CD4-positive, alpha-beta T cell treated with Interleukin-2 at 100 ng/mL for 4 hours (primary cell): ENCODE results near the gene XPO4.
A peak's percentile ranks its signal among the peaks of the same experiment; 100 is the strongest.

ENCODE experiments used
- DNase-seq: peaks from one replicate; pipeline ENCODE4 v3.0.0-alpha.2; 2020; ENCODE audit warnings: low spot score

The XPO4 gene

GRCh38 chr13:20828539-20829364, 73.8 kb downstream of the XPO4 start:
- peak; percentile 76 for DNase-seq

GRCh38 chr13:20826843-20827560, 75.5 kb downstream of the XPO4 start:
- no peak for DNase-seq

DNA sequence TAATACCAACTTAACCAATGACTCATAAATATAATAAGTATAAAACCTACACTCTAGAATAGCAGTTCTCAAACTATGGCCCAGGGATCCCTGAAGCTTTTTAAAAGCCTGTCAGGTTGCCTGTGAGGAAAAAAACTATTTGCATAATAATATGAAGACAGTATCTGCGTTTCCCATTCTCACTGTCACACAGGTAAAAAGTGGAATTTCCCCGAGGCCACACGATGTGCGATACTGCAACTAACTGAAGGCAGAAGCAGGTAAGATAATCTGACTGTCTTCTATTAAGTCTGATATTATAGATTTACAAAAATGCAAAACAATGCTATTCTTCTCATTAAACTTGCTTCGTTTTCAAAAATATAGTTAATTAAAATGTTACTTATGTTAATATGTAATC, 76.2 kb downstream of the XPO4 start:
- DNase-seq, result no peak

DNA sequence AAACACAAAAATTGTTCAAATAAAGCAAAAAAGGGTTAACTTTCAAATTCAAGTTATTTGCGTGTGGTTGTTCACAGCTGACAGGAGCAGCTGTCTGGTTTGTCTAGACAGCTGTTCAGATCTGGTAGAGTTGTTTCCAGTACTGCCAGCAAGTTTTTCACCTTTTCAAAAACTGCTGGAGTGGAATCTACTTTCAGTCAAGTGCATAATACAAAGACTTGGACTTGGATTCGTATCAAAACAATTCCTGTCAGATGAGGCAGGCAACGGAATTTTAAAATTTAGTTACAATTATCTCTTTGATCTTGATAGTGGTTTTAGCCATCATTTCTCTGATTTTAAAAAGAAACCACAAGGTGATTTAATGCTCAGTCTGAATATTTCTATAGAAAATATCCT, 77.1 kb downstream of the XPO4 start:
- DNase-seq, result no peak

- no peak for DNase-seq
Observed at GRCh38 chr13:20824762-20825476, 77.6 kb downstream of the XPO4 start.

DNA sequence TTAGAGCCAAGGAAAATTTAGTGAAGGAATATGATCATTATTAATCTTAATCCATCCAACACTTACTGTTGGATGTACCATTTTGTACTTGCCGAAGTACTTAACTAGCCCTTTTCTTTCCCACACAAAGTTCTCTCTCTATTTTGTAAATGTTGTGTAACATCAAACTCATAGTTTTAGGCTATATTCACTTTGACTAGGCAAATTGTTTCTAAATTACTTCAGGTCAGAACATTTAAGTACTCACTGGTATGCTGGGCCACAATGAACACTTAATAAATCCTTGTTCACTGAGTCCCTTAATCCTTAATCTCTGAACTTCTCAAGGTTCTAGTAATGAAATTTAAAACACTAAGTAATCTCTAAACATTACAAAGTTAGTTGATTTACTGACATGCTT, 79.5 kb downstream of the XPO4 start:
- no peak for DNase-seq

- no peak for DNase-seq
Observed at GRCh38 chr13:20822406-20822805, 80.1 kb downstream of the XPO4 start.

DNA sequence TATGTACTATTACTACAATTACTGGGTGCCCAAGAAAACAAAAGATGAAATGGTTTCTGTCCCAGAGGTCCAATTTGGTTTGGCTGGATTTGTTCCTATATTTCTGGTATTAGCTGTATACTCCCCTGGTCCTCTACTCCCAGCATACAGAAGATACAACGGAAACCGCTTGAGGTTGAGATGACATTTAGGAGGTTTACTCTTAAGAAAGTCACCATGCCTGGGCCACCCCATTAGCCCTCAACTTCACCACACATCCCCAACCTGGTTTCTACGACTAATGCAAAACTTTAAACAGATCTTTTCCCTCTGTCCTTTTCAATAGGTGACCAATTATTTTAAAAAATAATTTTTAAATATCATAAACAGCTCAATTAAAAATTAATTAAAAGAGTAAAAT, 82.8 kb downstream of the XPO4 start:
- no peak for DNase-seq

DNA sequence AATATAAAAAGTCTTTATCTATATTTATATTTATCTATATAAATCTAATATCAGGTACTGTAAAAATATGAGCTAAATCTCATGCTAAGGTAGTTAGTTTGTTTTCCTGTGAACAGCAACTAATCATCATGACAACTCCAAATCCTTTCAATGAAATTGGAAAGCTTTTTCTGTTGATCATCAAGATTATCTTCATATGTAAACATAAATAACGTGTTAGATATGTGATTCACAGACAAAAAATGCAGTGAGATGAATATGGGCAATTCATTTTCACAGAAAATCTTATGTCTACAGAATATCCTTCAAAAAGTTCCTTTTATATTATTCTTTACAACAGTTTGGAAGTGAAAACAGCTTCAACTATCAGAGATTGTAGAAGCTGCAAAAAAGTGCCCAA, 87.1 kb downstream of the XPO4 start:
- no peak for DNase-seq

DNA sequence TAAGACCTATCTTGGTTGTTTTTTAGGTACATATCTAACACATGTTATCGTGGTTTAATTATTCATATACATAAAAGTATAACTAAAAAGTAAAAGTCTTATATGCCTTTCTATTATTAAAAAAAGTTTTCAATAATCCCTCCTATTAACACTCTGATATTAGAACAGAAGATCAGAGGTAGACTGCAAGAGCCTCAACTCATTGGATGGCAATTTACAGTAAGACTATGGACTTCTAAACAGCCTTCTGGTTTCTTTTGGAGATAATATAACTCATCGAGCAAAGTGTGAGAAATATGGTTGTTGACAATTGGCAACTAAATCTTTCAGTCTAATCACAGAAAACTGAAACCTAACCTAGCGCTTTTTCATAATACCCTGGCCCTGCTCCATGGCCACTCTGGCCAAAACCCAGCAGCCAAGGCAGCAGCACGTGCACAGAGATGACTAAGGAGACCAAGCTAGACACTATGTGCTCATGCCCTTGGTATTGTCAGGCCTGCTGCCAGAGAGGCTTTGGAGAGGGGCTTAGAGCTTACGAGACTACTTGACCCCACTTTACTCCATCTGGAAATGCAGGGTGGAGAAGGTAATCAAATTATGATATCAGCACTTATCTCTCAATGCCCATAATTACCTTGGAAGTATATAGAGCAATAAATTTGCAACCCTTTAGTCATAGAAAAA, 88.2 kb downstream of the XPO4 start:
- no peak for DNase-seq

GRCh38 chr13:20812890-20813289, 89.7 kb downstream of the XPO4 start:
- no peak for DNase-seq

DNA sequence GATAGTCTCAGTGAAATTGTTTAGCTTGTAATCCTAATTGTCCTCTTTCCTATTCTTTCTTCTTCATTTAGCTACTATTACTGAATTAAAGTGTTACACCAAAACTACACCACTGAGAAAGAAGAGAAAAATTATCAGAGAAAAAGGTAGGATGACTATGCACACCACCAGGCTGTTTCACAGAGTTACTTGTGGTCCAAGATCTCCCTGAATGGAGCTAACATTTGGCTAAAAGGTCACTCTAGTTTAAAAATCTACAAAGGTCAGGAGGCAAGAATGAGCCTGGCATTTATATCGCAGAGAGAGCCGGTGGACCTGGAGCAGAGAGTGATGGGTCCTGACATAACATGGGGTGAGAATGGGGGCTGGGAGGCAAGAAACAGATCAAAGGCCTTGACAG, 91.7 kb downstream of the XPO4 start:
- no peak for DNase-seq

GRCh38 chr13:20808874-20809273, 93.7 kb downstream of the XPO4 start:
- DNase-seq, result no peak

- no peak for DNase-seq
Observed at GRCh38 chr13:20803180-20803965, 99.2 kb downstream of the XPO4 start.

DNA sequence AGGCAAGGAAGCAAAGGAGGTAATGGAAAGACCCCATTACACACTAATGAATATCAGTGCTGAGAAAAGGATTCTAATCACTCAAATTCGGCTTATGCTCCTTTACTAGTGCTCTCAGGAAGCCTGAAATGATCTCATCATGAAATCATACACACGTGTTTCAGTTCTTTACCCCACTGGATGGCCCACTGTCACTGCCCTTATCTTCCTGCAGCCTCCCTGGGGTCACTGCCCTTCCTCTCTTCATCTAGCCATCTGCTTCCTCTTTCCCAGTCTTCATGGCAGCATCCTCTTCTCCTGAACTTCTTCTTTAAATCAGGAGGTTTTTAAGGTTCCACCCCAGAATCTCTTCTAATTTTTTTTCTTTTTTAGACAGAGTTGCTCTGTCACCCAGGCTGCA, 100.8 kb downstream of the XPO4 start:
- DNase-seq, result no peak

DNA sequence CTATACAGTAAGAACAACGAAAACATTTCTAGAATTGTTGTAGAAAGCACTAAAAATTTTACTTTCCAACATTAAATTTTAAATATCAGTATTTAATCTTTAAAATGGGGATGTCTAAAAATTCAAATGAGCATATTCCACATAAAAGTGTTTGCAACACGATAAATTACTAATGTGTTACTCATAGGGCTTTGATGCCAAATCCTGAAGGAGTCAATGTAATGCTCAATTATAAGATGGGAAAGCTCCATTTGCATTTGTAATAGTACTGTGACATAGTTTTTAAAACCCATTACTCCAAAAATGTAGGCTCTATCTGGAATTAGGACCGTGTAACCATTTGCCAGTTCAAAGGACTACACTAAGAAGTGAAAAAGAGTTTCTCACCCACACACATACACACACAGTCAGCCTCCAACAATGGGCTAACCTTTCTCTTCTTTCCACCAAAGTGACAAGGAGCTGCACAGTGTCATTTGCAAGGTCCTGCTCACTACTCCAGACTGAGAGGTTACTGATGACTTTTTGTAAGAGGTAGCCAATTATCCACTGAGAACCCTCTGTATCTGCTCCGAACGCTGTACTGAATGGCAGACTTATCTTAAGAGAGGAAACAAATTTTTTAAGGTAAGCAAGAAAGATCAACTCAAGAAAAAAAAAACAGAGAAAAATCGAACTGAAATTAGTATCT, 102.7 kb downstream of the XPO4 start:
- no peak for DNase-seq

DNA sequence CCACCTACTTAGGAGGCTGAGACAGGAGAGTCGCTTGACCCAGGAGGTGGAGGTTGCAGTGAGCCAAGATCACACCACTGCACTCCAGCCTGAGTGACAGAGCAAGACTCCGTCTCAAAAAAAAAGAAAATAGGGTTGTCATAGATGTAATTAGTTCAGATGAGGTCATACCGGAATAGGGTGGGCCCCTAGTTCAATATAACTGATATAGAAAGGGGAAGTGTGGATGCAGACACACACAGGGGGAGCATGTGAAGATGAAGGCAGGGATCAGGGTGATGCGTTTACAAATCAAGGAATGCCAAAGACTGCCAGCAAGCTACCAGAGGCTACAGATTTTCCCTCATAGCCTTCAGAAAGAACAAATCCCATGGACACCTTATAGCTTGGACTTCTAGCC, 104.5 kb downstream of the XPO4 start:
- DNase-seq, result no peak

DNA sequence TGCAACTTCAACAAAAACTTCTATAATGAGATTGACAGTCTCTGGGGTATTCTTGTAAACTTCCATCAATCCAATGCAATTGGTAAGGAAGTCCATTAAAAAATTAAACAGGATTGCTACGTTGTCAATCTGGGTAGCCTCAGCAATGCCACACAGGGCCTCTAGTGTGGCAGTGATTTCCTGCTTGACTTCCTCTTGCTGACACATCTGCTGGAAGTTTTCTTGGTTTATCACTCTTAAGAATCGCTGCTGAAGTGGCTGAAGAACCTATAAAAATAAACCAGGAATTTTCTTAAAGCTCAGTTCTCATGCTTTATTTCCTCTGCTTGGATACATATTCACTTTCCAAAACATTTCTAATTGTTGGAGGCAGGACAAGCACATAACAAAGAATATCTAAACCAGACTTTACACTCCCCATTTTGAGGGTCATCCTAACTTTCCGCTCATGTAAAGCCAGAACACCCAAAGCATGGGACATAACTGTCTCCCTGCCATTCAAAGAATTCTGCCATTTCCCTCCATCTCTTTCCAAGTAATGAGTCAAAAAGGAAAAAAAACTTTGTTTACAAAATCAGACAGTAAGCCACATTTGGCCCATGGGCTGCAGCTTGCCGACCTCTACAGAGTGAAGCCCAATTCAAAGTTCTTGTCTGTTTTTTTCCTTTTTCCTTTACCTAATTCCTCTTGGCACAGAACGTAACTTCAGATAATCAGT, 105.6 kb downstream of the XPO4 start:
- no peak for DNase-seq

- DNase-seq, result no peak
Observed at GRCh38 chr13:20789665-20790064, 112.9 kb downstream of the XPO4 start.

DNA sequence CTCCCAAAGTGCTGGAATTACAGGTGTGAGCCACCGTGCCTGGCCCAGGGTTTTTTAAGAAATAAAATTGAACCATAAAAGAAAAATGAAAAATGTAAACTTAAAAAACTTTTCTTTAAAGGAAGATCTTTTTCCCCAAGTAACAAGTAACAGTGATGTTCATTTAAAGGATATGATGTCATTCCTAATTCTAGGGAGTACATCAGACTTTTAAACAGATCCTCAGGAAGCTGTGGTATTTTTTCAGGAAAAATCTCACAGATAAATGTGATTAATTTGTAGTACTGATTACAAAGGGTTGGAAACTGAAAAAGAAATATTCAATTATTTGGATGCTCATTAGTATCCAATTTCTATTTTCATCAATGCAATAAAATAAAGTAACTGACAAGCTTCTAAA, 114.2 kb downstream of the XPO4 start:
- DNase-seq, result no peak
